ENCODE data around the gene MAP4. TPM values are rescaled to one million over a fixed set of nuclear protein-coding genes. Genes with fewer than 3 reads are reported as not detected.

Gene MAP4
- total RNA-seq, 1 experiment from 2014 or later = 140 TPM

DNA sequence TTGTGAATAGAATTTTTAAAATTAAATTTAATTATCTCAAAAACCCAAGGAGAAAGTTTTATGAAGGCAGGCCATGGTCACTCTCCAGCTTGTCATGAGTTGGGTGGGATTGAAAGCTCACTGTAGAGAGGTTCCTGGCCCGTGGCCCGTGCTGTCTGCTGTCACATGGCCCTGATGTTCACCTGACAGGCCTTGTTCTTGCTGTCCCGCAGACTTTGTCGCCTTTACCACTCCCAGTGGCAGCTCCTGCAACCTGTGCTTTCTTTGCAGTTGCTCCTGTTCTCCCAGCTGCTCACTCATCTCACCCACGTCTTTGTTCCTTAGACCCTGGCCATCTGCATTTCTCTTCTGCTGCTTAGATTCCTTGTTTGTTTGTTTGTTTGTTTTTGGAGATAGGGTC, 177.7 kb downstream of the MAP4 start:
- H3K4me3 Mint-ChIP-seq = no peak overlapping the region
- H3K23me2 ChIP-seq (ENCODE audit: insufficient read length, low read depth, low read length, poor library complexity, severe bottlenecking) = no peaks in the 10 kb centered on the region
- no peak overlapping the region for H4K91ac ChIP-seq (ENCODE audit: insufficient read length, low read depth, low read length)
- H3K18ac ChIP-seq (ENCODE audit: insufficient read length, low read depth, low read length) = no peak overlapping the region
- H3K79me2 ChIP-seq (ENCODE audit: insufficient read depth, low read length) = no peaks in the 10 kb centered on the region
- peaks cover 13% of the 10 kb centered on the region; the same call in 1 of the 2 replicates for H3K4me1 ChIP-seq (ENCODE audit: insufficient read depth, low read length)
- H2BK5ac ChIP-seq (ENCODE audit: insufficient read length, low read length) = no peak overlapping the region
- no peak overlapping the region for H2AFZ ChIP-seq (ENCODE audit: low read length)
- H3K27me3 ChIP-seq (ENCODE audit: insufficient read depth, low read length) = no peaks in the 10 kb centered on the region
- H3T11ph ChIP-seq (ENCODE audit: low read length) = no peak overlapping the region
- no peak overlapping the region for H3K27ac Mint-ChIP-seq
- no peaks in the 10 kb centered on the region for H4K20me1 ChIP-seq (ENCODE audit: control insufficient read depth, insufficient read depth, insufficient read length)
- H3K79me1 ChIP-seq (ENCODE audit: insufficient read depth, low read depth, low read length, poor library complexity, severe bottlenecking) = peaks cover 2% of the 10 kb centered on the region
- H3K36me3 Mint-ChIP-seq (ENCODE audit: insufficient read depth in 1 of 3, low read depth in 3 of 3) = peaks cover 62 to 84% (median 79%) of the 10 kb centered on the region in 3 experiments; a peak in 6 of 7 replicates
- H3K14ac ChIP-seq (ENCODE audit: insufficient read depth, low read length) = no peak overlapping the region
- H3K4me2 ChIP-seq (ENCODE audit: insufficient read depth, insufficient read length, low read length) = no peak overlapping the region
- H2BK15ac ChIP-seq (ENCODE audit: low read depth, low read length) = no peak overlapping the region
- H4K5ac ChIP-seq (ENCODE audit: insufficient read length, low read depth, low read length) = no peak overlapping the region
- no CpG with 5 or more reads among the region's 5 CpGs for WGBS (ENCODE audit: extremely low coverage, insufficient read length, low lambda C conversion rate)
- no peak overlapping the region for H3K23ac ChIP-seq (ENCODE audit: insufficient read length, low read depth, low read length)
- H2BK120ac ChIP-seq (ENCODE audit: low read depth, low read length, poor library complexity, severe bottlenecking) = no peak overlapping the region
- H4K8ac ChIP-seq (replicated peaks; ENCODE audit: insufficient read length, low read depth, low read length) = no peak overlapping the region
- H3K4me1 Mint-ChIP-seq = peaks cover 39 to 54% of the 10 kb centered on the region in 2 experiments
- H2BK12ac ChIP-seq (ENCODE audit: insufficient read length, low read depth, low read length) = no peak overlapping the region
- H3K9me3 ChIP-seq (ENCODE audit: control insufficient read depth, low read depth, low read length) = no peaks in the 10 kb centered on the region
- DNase-seq = no peak
- TF ChIP-seq, protein P1, sequence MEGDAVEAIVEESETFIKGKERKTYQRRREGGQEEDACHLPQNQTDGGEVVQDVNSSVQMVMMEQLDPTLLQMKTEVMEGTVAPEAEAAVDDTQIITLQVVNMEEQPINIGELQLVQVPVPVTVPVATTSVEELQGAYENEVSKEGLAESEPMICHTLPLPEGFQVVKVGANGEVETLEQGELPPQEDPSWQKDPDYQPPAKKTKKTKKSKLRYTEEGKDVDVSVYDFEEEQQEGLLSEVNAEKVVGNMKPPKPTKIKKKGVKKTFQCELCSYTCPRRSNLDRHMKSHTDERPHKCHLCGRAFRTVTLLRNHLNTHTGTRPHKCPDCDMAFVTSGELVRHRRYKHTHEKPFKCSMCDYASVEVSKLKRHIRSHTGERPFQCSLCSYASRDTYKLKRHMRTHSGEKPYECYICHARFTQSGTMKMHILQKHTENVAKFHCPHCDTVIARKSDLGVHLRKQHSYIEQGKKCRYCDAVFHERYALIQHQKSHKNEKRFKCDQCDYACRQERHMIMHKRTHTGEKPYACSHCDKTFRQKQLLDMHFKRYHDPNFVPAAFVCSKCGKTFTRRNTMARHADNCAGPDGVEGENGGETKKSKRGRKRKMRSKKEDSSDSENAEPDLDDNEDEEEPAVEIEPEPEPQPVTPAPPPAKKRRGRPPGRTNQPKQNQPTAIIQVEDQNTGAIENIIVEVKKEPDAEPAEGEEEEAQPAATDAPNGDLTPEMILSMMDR (conservative IDR thresholded peaks at IDR 0.05) = no peak
- H3K27me3 Mint-ChIP-seq (ENCODE audit: low read depth) = no peaks in the 10 kb centered on the region; the same call in 1 of the 2 replicates
- no peak overlapping the region for H2BK20ac ChIP-seq (ENCODE audit: low read depth, low read length, poor library complexity, severe bottlenecking)
- H3K9ac ChIP-seq (ENCODE audit: extremely low read depth, insufficient read length, low read length) = no peak overlapping the region
- H3K56ac ChIP-seq (ENCODE audit: insufficient read length, low read depth, low read length) = no peak overlapping the region
- no peak overlapping the region for H2AK5ac ChIP-seq (ENCODE audit: insufficient read length, low read length)
- H3K4ac ChIP-seq (ENCODE audit: low read depth, low read length) = no peak overlapping the region
- no peak overlapping the region for H3K27ac ChIP-seq (ENCODE audit: insufficient read length, low read depth, low read length)
- H3K9me3 Mint-ChIP-seq = no peaks in the 10 kb centered on the region; a peak in 1 of 5 replicates

All from H9 (cell line).